Stimulated activated memory B cell treated with anti-CD40 and anti-IgM and Interleukin-4, amounts not matched to agents 10 μg/mL and 1 μg/mL and 100 μg/mL, for 72 hours (primary cell): ENCODE data around the gene TSSC4.

Experiments used
- ATAC-seq: fragments of 150-1000 bp; cut with Tn5 transposase; 2 replicates; pipeline ENCODE4 v1.10.0; 2021
- H3K27ac Mint-ChIP-seq: one replicate; pipeline ENCODE4 v1.8.0; 2022; ENCODE audit warnings: mild to moderate bottlenecking, mixed read lengths
- H3K27me3 Mint-ChIP-seq: one replicate; pipeline ENCODE4 v1.8.0; 2022; ENCODE audit warnings: mixed read lengths
- H3K36me3 Mint-ChIP-seq: one replicate; pipeline ENCODE4 v1.8.0; 2022; ENCODE audit warnings: mixed read lengths
- H3K4me1 Mint-ChIP-seq: one replicate; pipeline ENCODE4 v1.8.0; 2022; ENCODE audit warnings: mixed read lengths
- H3K4me3 Mint-ChIP-seq: one replicate; pipeline ENCODE4 v1.8.0; 2022; ENCODE audit warnings: mild to moderate bottlenecking, moderate library complexity, mixed read lengths
- H3K9me3 Mint-ChIP-seq: one replicate; pipeline ENCODE4 v1.8.0; 2022; ENCODE audit warnings: mixed read lengths

Gene TSSC4

GRCh38 chr11:2423157-2424025, 22.8 kb downstream of the TSSC4 start:
- no peak overlapping the region for H3K27ac Mint-ChIP-seq
- H3K4me1 Mint-ChIP-seq: peaks cover 7% of the 10 kb centered on the region
- ATAC-seq: no peak
- H3K27me3 Mint-ChIP-seq: peaks cover 10% of the 10 kb centered on the region
- no peak overlapping the region for H3K4me3 Mint-ChIP-seq
- H3K9me3 Mint-ChIP-seq: no peaks in the 10 kb centered on the region
- H3K36me3 Mint-ChIP-seq: no peaks in the 10 kb centered on the region

DNA sequence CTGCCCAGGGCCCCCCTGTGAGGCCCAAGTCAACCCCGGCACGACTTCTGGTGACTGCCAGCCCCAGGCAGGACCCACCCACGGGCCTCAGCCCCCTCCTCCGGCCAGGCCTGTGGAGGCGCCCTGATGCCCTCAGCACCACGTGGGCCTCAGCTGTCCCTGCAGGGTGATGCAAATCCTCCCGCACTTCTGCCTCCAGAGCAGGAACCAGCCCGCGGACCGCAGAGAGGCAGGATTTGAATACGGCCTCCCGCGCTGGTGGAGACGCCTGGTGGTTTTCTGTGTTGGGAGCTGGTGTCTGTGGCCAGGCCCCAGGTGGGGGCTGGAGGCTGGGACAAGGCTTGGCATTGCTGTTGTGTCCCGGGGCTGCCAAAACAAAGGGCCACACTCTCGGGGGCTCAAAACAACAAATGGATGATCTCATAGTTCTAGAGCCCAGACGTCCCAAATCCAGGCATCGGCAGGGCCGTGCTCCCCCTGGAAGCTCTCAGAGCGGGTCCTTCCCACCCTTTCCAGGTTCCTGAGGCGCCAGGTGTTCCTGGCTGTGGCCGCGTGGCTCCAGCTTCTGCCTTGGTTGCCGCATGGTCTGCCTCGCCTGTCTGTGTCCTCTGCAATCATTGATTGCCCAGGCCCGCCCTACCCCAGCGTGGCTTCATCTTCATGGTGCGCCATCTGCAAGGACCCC, 24.4 kb downstream of the TSSC4 start:
- peaks cover 10% of the 10 kb centered on the region for H3K27me3 Mint-ChIP-seq

DNA sequence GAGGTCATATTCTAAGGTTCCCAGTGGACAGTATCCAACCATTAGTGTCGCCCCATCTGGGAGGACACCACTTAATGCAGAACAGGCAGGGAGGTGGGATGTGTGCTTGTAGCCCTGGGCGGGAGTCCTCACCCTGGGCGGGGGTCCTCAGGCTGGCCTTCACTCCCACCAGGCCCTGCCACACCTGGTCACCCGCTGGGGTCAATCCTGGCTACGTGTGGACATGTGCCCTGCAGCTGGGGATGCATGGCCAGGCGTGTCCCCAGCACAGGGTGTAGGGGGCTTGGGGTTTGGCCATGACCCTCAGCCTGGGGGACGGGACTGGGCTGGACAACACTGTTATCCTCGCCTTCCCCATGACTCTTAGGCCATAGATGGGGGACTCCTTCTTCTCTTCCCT, 25.0 kb downstream of the TSSC4 start:
- ATAC-seq: no peak
- peaks cover 4% of the 10 kb centered on the region for H3K4me1 Mint-ChIP-seq
- H3K36me3 Mint-ChIP-seq: no peaks in the 10 kb centered on the region
- H3K4me3 Mint-ChIP-seq: no peak overlapping the region
- no peaks in the 10 kb centered on the region for H3K9me3 Mint-ChIP-seq
- peaks cover 10% of the 10 kb centered on the region for H3K27me3 Mint-ChIP-seq
- H3K27ac Mint-ChIP-seq: no peak overlapping the region

More for the DNA sequence above, 24.4 kb downstream of the TSSC4 start:
- ATAC-seq: no peak
- H3K4me3 Mint-ChIP-seq: no peak overlapping the region
- no peaks in the 10 kb centered on the region for H3K36me3 Mint-ChIP-seq
- H3K9me3 Mint-ChIP-seq: no peaks in the 10 kb centered on the region
- peaks cover 7% of the 10 kb centered on the region for H3K4me1 Mint-ChIP-seq
- no peak overlapping the region for H3K27ac Mint-ChIP-seq

- H3K9me3 Mint-ChIP-seq: no peaks in the 10 kb centered on the region
- H3K27ac Mint-ChIP-seq: no peak overlapping the region
- H3K36me3 Mint-ChIP-seq: no peaks in the 10 kb centered on the region
These were observed 25.7 kb downstream of the TSSC4 start for GRCh38 chr11:2426221-2426620.

GRCh38 chr11:2426826-2427521, 26.4 kb downstream of the TSSC4 start:
- no peak for ATAC-seq
- Mint-ChIP-seq H3K4me1 (no peaks in the 10 kb centered on the region), H3K9me3 (no peaks in the 10 kb centered on the region), H3K27me3 (peaks cover 2% of the 10 kb centered on the region), H3K27ac (no peak overlapping the region), H3K4me3 (no peak overlapping the region), H3K36me3 (no peaks in the 10 kb centered on the region)

More at GRCh38 chr11:2426221-2426620, 25.7 kb downstream of the TSSC4 start:
- Mint-ChIP-seq H3K4me1 (no peaks in the 10 kb centered on the region), H3K4me3 (no peak overlapping the region), H3K27me3 (peaks cover 9% of the 10 kb centered on the region)
- no peak for ATAC-seq

- H3K4me3 Mint-ChIP-seq: no peak overlapping the region
- ATAC-seq: no peak
- no peaks in the 10 kb centered on the region for H3K36me3 Mint-ChIP-seq
- no peak overlapping the region for H3K27ac Mint-ChIP-seq
- H3K9me3 Mint-ChIP-seq: no peaks in the 10 kb centered on the region
- H3K4me1 Mint-ChIP-seq: no peaks in the 10 kb centered on the region
- no peaks in the 10 kb centered on the region for H3K27me3 Mint-ChIP-seq
These were observed 27.3 kb downstream of the TSSC4 start for GRCh38 chr11:2427721-2428321.

DNA sequence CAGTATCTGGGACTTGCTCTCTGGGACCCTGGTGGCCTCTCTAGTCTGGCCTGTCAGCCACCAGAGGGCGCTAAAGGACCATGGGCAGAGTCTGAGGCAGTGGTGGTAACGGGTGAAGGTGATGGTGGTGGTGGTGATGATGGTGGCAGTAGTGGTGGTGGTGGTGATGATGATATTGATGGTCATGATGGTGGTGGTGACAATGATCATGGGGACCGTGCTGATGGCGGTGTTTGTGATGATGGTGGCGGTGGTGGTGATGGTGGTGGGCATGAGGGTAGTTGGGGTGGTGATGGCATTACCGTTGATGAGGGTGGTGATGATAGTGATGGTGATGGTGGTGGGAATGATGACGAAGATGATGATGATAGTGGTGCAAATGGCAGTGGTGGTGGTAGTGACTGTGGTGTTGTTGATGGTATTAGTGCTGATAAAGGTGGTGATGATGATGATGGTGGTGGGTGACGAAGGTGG, 27.8 kb downstream of the TSSC4 start:
- Mint-ChIP-seq H3K27me3 (no peaks in the 10 kb centered on the region), H3K4me3 (no peak overlapping the region), H3K27ac (no peak overlapping the region), H3K36me3 (no peaks in the 10 kb centered on the region), H3K9me3 (no peaks in the 10 kb centered on the region), H3K4me1 (no peaks in the 10 kb centered on the region)
- peak; percentile 80 for ATAC-seq

DNA sequence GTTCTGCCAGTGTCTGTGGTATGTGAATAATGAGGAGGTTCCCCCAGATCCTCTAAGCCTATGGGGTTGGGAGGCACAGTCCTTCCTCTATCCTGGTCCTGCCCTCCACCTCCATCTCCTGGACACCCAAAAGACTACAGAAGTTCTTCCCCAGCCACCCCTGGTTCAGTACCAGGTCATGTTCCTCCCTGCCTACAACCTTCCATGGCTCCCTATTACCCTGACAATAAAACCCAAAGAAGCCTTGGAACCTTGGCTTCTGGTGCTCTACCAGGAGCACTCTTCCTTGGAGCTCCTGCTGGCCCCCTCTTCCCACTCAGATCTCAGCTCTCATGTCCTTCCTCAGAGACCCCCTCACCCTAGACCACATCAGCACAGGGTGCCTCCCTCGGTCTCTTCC, 30.8 kb downstream of the TSSC4 start:
- H3K9me3 Mint-ChIP-seq: no peaks in the 10 kb centered on the region
- H3K36me3 Mint-ChIP-seq: no peaks in the 10 kb centered on the region
- H3K4me1 Mint-ChIP-seq: no peaks in the 10 kb centered on the region
- no peaks in the 10 kb centered on the region for H3K27me3 Mint-ChIP-seq
- ATAC-seq: no peak
- H3K4me3 Mint-ChIP-seq: no peak overlapping the region
- H3K27ac Mint-ChIP-seq: no peak overlapping the region

- H3K4me3 Mint-ChIP-seq: no peak overlapping the region
- no peaks in the 10 kb centered on the region for H3K4me1 Mint-ChIP-seq
- H3K36me3 Mint-ChIP-seq: no peaks in the 10 kb centered on the region
- ATAC-seq: no peak
- H3K27me3 Mint-ChIP-seq: no peaks in the 10 kb centered on the region
- H3K9me3 Mint-ChIP-seq: no peaks in the 10 kb centered on the region
- no peak overlapping the region for H3K27ac Mint-ChIP-seq
These were observed 31.6 kb downstream of the TSSC4 start for GRCh38 chr11:2432171-2432621.

DNA sequence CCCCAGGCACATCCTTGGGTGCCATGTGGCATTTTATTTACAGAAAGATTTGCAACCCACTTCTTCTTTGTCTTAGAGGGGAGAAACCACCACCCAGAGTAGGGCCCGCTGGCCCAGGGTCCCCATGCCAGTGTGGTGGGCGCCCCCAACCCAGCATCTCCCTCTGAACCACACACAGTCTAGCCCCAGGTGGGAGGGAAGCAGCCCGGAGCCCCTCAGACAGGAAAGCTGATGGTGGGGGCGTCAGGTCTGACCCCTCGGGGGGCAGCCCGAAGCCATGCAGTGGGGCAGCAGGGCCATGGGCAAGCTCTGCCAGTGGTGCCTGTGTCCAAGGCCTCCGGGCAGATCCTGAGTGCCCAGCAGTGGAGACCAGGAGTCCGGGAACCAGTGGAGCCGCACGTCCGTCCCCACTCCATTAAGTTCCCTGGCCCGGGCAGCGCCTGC, 32.1 kb downstream of the TSSC4 start:
- Mint-ChIP-seq H3K4me3 (no peak overlapping the region), H3K4me1 (no peaks in the 10 kb centered on the region), H3K27ac (no peak overlapping the region), H3K27me3 (no peaks in the 10 kb centered on the region), H3K9me3 (no peaks in the 10 kb centered on the region), H3K36me3 (no peaks in the 10 kb centered on the region)
- no peak for ATAC-seq

DNA sequence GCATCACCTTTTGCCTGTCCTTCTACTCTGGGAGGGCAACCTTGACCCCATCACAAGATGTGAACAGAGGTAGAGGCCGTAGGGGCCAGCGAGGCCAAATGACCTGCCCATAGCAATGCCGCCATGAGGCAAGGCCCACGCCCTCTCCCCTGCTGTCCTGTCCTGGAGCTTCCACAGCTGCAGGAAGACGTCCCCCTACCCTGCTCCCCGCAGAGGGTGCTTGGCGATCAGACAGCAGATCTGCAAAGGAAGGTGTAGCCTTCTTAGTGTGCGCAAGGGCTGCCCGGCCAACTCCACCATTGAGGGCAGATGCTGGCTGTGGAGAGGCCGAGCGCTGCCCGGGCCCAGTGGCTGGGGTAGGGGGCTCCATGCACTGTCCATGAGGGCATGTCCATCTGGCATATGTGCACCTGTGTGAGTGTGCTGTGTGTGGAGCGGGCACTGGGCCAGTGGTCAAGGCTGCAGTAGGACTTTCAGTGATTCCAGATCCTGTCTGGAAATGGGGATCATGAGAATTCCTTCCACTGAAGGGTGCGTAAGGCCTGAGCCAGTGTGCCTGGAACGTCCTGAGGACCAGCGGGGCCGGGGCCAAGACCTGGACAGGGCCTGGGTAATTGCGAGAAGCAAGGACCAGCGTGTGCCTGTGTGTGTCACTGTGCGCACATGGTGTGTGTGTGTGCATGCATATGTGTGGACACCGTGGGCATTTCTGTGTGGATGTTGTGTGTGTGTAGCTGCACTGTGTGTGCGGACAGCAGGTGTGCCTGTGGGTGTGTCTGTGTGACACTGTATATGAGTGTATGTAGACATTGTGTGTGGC, 32.8 kb downstream of the TSSC4 start:
- Mint-ChIP-seq H3K27ac (no peak overlapping the region), H3K9me3 (no peaks in the 10 kb centered on the region), H3K4me1 (no peaks in the 10 kb centered on the region), H3K36me3 (no peaks in the 10 kb centered on the region), H3K4me3 (no peak overlapping the region), H3K27me3 (no peaks in the 10 kb centered on the region)
- ATAC-seq: no peak

DNA sequence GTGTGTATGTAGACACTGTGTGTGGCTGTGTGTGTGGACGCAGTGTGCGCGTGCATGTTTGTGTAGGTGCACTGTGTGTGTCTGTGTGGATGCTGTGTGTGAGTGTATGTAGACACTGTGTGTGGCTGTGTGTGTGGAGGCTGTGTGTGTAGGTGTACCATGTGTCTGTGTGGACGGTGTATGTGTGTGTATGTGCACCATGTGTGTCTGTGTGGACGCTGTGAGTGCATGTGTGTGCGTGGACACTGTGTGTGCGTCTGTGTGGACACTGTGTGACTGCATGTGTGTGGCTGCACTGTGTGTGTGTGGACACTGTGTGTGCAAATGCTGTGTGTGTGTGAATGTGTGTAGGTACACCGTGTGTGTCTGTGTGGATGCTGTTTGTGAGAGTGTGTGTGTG, 33.5 kb downstream of the TSSC4 start:
- Mint-ChIP-seq H3K36me3 (no peaks in the 10 kb centered on the region), H3K27ac (no peak overlapping the region), H3K4me1 (no peaks in the 10 kb centered on the region), H3K27me3 (no peaks in the 10 kb centered on the region), H3K4me3 (no peak overlapping the region), H3K9me3 (no peaks in the 10 kb centered on the region)
- no peak for ATAC-seq

- H3K27me3 Mint-ChIP-seq: no peaks in the 10 kb centered on the region
- H3K4me3 Mint-ChIP-seq: no peak overlapping the region
- no peaks in the 10 kb centered on the region for H3K9me3 Mint-ChIP-seq
- no peak overlapping the region for H3K27ac Mint-ChIP-seq
- ATAC-seq: no peak
- no peaks in the 10 kb centered on the region for H3K4me1 Mint-ChIP-seq
- H3K36me3 Mint-ChIP-seq: no peaks in the 10 kb centered on the region
These were observed 34.1 kb downstream of the TSSC4 start for GRCh38 chr11:2434506-2435255.
